Cardiac septum (tissue), 1 donor: Measurements from ENCODE around the gene RUNX1. TPM values are rescaled to one million over a fixed set of nuclear protein-coding genes. Genes with fewer than 3 reads are reported as not detected.
"Not testable (repeated sequence)": the region's sequence is repeated elsewhere in the genome, so short reads cannot be mapped to it uniquely, and the experiment has no call there.

ENCODE experiments used
- DNase-seq: peaks from one replicate; pipeline ENCODE4 v3.0.0-alpha.2; 2020; ENCODE audit warnings: low spot score
- intact Hi-C: fragments of 100-400 bp; cut with DNase I; formaldehyde crosslinking; loops from one replicate; pipeline ENCODE4 v1.14.0; 2022
- total RNA-seq: library from RNA; stranded (reverse); fragmentation: NEBNext Ultra II Directional; extraction: Animal tissue kit (Norgen Biotek cat#: 25700); gene quantifications from one replicate; pipeline ENCODE4 v1.2.1, GENCODE V29; 2021
- donor health status: DM: no; HTN: no; CAD: no.

Gene RUNX1
- total RNA-seq, 1 donor from 2014 or later: 21.6 TPM

DNA sequence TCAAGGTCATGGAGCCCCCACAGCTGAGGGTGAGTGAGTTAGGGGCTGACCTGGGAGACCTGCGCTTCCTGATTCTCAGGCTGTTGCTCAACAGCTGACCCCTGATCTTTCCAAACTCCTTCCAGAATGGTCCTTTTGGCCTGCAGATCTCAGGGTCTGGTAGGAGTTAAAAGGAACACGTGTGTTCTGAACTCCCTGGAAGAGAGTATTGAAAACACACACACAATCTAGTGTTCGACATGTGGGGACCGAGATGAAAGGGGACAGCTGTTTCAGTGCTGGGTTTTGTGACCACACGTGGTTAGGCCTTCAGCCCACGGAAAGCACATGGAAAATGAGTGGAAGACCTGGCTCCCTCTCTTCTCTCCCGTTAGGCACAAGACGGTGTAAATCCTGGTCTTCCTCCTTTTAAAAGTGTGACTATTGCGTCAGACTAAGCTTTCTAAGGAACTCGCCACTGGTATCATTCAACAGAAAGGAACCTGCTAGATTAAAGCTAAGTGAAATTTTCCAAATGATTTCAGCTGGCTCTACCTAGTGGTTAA is 49.6 kb downstream of the RUNX1 start:
- intact Hi-C loops: no loop called here
- no peak for DNase-seq

DNA sequence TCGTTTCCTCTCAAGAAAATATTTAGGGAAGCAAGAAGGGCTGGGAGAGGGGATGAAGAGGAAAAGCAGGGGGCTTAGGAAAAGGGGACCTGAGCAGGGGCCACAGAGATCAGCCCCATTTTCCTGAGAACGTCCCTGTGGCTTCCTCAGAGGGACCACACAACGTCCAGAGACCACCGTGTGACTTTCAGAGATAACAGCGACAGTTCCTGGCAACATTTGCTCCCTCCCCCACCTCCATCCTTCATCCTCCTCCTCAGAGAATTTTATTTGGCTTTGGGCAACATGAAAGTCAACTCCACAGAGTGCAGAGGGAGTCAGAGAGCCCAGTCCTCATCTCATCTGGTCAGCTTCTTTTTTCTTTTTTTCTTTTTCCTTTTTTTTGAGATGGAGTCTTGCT is 50.9 kb downstream of the RUNX1 start:
- intact Hi-C loops: no loop called here
- DNase-seq: no peak

DNA sequence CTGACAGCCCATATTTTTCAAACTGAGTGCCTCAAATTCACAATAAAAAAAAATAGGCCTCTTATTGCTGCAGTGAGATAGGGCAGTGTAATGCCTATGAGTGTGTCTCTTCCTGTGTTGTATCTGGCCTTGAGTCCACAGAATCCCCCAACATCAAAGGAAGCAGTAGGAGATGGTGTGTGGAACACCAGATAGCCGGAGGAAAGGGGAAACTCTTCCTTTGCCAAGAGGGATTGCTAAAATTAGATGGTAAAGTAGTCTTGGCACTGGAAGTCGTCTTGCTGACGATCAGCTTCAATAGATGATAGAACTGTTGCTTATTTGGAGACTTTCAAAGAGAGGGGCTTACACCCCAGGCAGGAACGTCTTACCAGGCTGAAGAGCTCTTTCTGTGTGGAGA is 51.8 kb downstream of the RUNX1 start:
- intact Hi-C loops: no loop called here
- no peak for DNase-seq

DNA sequence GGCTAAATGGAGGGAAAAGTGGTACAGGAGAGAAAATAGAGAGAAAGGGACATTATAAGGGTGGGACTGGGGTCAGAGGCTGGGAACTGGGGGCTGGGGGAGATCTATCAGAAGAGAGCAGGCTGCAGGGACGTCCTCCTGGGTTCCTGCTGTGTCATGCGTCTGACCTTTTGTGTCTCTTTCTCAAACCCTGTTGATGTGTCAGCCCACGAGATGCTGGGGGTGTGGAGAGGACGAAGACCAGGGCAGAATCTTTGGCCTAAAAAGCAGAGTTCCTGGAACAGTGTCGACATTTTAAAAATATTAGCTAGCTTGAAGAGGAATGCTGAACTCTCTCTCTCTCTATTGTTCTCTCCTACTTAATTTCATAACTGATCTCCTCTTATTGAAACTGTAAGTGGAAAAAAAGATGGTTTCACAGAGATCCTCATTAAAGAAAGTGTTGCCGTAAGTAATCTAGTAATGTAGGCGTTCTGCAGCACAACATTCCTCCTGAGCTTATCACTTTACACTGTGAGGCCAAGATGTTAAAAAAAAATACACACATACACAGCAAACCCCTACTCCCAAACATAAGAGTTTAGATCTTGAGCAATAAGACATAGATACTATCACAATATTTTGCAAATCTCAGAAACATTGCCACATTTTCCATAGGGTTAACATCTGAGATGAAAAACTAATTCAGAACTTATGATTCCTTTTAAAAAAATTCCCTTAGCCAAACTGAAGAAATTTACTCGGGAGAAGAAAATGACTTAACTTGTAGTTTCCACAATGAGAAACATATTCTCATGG is 52.6 kb downstream of the RUNX1 start:
- intact Hi-C loops: no loop called here
- DNase-seq: no peak

DNA sequence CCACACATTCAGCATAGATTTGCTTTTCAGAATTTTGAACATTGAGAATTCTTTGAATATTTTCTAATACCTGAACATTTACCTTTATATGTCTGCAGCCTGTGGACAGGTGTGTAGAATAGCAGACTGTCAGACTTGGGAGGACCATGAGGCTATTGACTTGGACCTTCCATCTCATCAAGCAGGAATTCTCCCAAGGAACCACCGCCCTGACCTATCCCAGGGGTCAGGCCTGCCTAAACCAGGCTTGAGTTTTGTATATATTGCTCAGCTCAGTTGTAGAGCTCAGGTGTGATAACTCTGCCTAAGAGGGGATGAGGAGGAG is 53.2 kb downstream of the RUNX1 start:
- intact Hi-C loops: no loop called here
- no peak for DNase-seq

DNA sequence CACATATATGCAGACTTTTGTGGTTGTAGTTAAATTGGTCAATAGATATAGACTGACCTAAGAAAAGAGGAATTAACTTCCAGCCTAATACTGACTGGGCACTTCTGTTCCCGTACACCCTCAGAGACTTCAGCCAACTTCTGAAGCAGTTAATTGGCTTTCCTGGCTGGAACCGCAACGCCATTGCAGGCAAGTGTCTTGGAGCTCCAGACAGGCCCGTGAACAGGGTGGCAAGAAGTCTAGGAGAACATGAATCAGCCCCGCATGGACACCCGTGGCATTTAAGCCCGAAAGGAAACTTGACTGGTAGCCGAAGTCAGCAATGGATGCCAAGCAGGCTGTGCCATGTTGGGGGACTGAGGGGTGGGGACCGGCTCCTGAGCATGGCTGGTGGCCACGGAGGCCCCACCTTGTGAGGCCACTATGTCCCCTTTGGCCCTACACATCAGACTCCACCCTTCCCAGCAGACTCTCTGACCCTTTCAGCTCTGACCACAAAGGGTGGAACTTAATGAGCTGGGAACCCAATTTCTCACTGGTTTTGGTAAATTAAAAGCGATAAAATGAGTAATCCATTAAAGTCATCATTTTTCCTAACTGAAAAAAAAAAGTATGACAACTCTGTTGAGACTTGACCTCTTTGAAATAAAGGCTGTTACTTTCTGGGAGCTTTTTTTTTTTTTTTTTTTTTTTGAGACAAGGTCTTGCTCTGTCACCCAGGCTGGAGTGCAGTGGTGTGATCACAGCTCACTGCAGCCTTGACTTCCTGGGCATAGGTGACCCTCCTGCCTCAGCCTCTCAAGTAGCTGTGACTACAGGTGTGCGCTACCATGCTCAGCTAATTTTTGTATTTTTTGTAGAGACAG is 54.1 kb downstream of the RUNX1 start:
- DNase-seq: no peak
- intact Hi-C loops: no loop called here

DNA sequence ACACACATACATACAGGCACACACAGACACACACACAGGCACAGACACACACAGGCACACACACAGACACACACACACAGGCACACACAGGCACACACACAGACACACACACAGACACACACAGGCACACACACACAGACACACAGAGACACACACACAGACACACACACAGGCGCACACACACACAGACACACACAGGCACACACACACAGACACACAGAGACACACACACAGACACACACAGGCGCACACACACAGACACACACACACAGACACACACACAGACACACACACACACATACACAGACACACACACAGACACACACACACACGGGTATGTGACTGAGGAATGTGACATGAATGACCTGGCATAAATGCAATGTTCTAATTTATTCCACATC is 55.6 kb downstream of the RUNX1 start:
- intact Hi-C loops: not testable (repeated sequence)

DNA sequence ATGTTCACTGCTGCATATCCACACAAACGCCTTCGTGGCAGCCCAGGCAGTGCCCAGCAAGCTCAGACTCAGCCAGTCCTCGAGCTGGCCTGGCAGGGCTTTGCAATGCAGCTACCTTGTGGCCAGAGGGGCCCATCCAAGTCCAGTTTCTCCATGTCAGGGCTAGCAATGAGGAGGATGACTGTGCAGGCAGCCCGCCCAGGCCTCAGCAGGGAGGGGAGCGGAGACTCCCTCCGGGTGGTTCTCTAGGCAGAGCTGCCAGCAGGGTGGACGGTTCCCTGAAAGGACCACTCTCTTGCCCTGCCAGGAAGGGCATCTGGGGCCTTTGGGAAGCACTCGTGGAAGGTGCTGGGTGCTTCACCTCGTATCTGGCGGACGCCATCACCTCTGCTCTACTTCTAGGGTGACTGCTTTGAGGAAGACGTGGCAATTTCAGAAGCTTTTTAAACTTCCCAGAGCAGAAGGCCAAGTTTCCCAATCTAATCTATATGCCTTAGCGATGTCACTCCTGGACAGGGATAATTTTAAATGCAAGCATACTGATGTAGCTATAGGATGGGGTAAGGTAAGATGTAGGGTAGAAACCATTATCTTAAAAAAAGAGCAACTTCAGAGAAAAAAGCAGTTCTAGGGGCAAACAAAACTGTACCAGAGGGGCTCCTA is 56.2 kb downstream of the RUNX1 start:
- DNase-seq: no peak
- intact Hi-C loops: no loop called here

More for the DNA sequence above, 55.6 kb downstream of the RUNX1 start:
- DNase-seq: not testable (repeated sequence)

DNA sequence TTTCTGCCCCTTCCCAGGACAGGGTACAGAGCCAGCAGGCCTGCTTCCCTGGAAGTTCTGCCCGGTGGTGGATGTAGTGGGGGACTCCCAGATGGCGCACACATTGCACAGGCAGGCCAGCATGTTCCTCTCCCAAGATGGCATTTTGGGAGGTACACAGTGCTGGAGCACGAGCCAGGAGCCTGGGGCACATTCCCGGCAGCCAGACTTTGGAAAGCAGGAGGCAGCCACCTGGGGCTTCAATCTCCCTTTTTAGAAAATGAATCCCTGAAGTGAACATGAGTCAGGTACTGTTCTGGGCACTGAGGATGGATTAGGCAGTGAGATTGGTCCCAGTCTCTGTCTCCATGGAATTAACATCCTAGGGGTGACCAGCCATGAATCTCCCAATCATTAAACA is 56.9 kb downstream of the RUNX1 start:
- intact Hi-C loops: no loop called here
- DNase-seq: no peak

DNA sequence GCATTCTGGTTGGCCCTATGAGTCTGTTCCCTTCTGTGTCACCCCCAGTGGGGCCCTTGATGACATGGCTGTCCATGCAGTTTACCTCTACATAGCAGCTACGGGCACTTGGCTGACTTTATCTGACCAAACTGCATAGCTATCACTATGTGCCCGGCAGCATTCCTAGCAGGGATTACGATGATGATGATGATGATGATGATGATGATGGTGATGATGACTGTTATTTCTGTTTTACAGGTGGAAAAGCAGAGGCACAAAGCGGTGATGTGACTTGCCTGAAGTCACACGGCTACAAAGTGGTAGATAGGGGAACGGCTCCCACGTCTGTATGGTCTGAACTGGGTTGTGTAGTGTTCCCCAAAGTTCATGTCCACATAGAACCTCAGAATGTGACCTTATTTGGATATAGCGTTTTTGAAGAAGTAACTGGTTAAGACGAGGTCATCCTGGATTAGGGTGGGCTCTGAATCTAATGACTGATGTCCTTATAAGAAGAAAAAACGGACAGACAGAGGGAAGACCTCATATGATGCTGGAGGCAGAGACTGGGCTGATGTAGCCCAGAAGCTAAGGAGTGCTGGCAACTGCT is 57.6 kb downstream of the RUNX1 start:
- intact Hi-C loops: no loop called here
- DNase-seq: no peak

DNA sequence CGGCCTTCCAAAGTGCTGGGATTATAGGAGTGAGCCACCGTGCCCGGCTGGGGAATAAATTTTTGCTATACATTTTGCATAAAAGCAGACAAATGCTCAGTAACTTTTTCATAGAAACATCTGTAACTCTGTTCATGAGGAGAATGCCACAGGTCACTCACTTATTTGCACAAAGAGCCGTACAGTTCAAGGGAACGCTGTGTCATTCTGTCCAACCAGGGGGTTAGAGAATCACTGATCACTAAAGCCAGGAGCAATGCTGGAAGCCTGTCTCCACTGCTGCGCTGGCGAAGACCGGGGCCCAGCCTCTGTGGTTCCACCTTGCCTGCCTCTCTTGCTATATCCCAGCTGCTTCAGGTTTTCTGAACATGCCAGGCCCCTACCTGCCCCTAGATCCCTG is 58.3 kb downstream of the RUNX1 start:
- intact Hi-C loops: no loop called here
- DNase-seq: no peak

DNA sequence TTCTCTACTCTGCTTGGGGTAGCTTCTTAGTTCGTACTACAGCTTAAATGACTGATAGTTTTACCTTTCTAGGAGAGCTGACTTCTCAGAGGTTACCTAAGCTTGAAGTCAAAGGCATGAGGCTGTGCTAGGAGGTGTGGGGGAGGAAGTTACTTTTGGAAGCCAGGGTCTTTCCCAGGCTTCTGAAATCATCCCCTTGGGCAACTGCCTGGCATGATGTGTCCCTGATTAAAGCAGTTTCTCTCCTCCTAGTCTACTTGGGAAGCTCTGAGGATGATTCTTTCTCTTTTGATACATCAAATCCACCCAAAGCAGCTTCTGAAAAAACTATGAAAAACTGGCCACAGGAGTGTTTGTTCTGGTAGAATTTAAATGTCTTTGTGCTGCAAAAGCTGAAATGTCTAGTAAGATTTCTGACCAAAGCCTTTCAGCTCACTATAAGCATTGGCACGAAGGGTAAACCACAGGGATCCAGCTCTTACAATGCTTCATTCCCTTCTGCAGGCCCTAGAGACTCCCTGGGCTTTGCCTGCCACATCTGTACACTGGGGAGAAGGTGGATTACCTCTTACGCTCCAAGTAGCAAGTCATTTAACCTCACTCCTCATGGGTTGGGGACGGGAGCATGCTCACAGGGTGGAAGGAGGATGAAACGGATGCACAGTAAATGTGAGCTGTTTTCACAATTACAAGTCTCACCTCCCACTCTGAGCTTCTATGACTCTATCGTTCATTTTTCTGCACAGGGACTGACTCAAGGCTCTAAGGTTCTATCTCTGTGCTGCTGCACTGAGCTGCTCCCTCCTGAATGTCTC is 59.6 kb downstream of the RUNX1 start:
- DNase-seq: no peak
- intact Hi-C loops: loop anchor here (10.0 kb wide), 1 partner anchor 215 kb away; no protein-coding TSS in a partner anchor

DNA sequence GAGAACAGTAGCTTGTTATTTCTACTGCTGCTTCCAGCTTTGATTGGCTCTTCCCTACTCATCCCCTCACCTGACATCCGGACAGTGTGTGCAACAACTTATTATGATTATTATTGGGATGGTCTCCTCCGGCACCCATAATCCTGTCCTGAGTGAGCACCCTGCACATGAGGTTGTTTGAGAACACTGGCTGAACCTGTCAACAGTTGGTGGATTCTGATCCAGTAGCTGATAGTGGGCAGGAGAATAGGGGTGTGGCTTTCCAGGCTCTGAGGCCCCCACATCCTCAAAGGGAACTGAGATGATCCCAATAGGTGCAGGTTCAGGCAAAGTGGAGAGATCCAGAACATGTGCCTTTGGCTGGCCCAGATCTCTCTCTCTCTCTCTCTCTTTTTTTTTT is 60.5 kb downstream of the RUNX1 start:
- intact Hi-C loops: loop anchor here (10.0 kb wide), 1 partner anchor 216 kb away; no protein-coding TSS in a partner anchor
- DNase-seq: no peak

DNA sequence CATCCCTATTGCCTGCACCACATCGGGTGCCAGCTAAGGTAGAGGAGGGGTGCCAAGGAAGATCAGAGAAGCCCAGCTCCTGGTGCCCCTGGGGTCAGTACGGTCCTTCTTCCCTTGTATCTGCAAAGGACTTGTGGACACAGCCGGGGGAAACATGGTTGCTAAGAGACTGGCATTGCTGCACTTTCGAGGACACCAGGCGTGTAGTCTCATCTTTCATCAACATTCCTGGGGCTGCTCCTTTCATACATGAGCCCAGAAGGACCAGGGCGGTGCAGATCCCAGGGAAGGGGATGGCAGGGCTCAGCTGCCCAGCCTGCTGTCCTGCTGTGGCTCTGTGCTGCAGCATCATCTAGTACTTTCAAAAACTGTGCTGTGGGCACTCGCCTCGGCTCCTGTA is 61.0 kb downstream of the RUNX1 start:
- intact Hi-C loops: loop anchor here (10.0 kb wide), 1 partner anchor 217 kb away; no protein-coding TSS in a partner anchor
- no peak for DNase-seq

DNA sequence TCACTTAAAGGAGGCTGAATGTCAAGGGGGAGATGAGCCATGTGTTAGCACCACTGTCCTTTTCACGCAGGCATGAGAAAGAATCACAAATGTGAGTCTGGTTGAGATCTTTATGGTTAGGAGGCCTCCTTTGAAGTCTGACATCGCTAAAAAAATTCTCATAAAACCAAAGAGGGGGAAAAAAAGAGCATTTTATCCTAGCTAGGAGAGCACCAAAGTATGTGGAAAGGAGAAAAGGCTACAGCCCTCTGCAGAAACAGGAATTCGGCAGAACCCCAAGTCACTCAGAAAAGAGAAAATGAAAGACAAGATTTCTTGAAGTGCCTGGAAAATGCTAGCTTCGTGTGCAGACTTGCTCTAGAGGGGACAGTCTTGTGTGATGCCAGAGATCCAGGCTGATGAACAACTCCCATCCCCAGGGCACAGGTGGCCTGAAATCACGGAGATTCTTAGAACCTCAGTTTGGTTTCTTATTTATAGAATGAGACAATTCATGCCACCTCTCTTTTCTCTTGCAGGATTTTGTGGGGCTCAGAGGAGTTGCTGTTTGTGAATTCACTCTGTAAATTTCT is 61.5 kb downstream of the RUNX1 start:
- no peak for DNase-seq
- intact Hi-C loops: loop anchor here (10.0 kb wide), 1 partner anchor 217 kb away; no protein-coding TSS in a partner anchor

DNA sequence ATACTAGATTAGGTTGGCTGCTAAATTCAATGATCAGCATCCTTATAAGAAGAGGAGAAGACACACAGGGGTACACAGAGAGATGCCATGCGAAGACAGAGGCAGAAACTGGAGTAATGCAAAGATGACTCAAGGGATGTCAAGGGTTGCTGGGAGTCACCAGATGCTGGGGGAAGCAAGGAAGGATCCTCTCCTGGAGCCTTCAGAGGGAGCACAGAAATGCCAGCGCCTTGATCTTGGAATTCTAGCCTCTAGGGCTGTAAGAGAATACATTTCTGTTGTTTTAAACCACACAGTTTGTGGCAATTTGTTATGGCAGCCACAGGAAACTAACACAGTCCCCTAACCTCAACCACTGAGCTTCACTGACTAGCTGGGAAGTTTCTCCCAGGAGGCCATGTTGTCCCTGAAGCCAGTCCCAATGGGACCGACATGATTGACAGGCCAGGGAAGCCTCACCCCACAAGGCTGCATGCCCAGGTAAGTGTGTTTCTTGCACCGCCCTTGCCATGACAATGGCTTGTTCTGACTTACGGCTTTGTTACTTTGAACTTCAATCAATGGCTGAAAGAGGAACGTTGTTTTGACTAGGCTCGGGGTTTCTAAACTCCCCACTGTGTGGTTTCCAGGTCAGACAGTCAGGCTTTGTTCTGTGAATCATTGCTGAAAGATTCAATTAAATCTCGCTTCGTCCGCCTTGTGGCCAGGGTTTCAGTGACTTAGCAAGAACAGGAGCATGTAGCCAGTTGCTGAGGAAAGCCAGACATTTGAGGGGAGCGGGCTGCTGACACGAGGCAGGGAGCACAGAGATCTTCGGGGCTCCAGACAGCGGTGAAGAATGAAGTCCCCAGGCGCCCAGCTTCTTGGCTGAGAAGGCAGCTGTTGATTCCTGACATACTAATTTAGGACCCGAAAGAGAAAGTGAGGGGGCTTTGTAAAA is 62.3 kb downstream of the RUNX1 start:
- intact Hi-C loops: loop anchor here (10.0 kb wide), 1 partner anchor 218 kb away; no protein-coding TSS in a partner anchor
- DNase-seq: no peak

DNA sequence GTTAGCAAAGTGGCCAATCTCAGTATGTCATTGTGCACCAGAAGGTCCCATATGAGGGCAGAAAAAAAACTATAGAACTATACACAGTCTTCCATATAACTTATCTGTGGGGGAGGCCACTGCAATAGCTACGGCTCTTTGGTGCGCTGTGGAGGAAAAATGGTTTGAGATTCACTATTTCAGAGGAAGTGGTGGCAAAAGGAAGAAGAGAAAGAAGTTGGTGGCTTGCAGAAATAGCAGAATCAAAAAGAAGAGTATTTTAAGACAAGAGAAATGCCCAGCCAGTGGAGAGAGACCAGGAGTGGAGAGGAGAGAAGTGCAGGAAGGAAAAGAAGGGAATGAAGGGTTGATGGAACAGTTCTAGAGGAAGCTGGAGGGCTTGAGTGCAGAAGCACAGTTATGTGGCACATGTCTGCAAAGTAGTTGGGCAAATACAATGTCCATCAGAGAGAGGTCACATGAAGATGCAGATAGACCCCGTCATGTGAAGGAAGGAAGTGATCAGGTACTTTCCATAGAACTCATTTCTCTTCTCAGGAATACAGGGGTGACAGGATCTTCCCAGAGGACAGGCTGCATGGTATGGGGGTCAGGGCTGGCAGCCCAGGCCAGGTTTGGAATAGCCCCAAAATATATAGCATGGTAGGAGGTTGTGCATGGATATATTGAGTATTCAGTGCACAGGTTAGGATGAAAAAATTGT is 64.6 kb downstream of the RUNX1 start:
- no peak for DNase-seq
- intact Hi-C loops: loop anchor here (10.0 kb wide), 1 partner anchor 220 kb away; no protein-coding TSS in a partner anchor
